Karpas-422 (cell line): ENCODE data around the gene MGST3. TPM values are rescaled to one million over a fixed set of nuclear protein-coding genes. Genes with fewer than 3 reads are reported as not detected.

ENCODE experiments used
- DNase-seq: peaks from one replicate; pipeline ENCODE4 v3.0.0-alpha.2; 2015
- H2AFZ ChIP-seq: fragments of 200-600 bp; sonication (generic); 2 replicates; pipeline ENCODE4 v1.6.1; 2014; ENCODE audit warnings: antibody characterized with exemption, low read length, mixed read lengths
- H3K27ac ChIP-seq: fragments of 200-600 bp; sonication (generic); 2 replicates; pipeline ENCODE4 v1.5.1; 2014; ENCODE audit warnings: mild to moderate bottlenecking, low read length, moderate library complexity
- H3K27me3 ChIP-seq: fragments of 200-600 bp; sonication (generic); 2 replicates; pipeline ENCODE4 v1.6.1; 2014; ENCODE audit warnings: low read length, mixed read lengths
- H3K36me3 ChIP-seq: fragments of 200-600 bp; sonication (generic); 2 replicates; pipeline ENCODE4 v1.6.1; 2014; ENCODE audit warnings: low read length, mixed read lengths; ENCODE audit not compliant: insufficient read depth
- H3K4me1 ChIP-seq: fragments of 200-600 bp; sonication (generic); 2 replicates; pipeline ENCODE4 v1.6.1; 2014; ENCODE audit warnings: mild to moderate bottlenecking, low read length, mixed read lengths
- H3K4me2 ChIP-seq: fragments of 200-600 bp; sonication (generic); 2 replicates; pipeline ENCODE4 v1.6.1; 2014; ENCODE audit warnings: low read length, low read depth, mild to moderate bottlenecking; ENCODE audit not compliant: poor library complexity, severe bottlenecking
- H3K4me3 ChIP-seq: fragments of 200-600 bp; sonication (generic); 2 replicates; pipeline ENCODE4 v1.5.1; 2014; ENCODE audit warnings: mild to moderate bottlenecking, antibody characterized with exemption, low read length, mixed read lengths
- H3K79me2 ChIP-seq: fragments of 200-600 bp; sonication (generic); 2 replicates; pipeline ENCODE4 v1.6.1; 2014; ENCODE audit warnings: mild to moderate bottlenecking, low read length, mixed read lengths
- H3K9ac ChIP-seq: fragments of 200-600 bp; sonication (generic); 2 replicates; pipeline ENCODE4 v1.6.0; 2014; ENCODE audit warnings: low read length
- H3K9me2 ChIP-seq: fragments of 200-600 bp; sonication (generic), shearing (Covaris generic); replicated peaks from 2 replicates; pipeline ENCODE4 v1.6.0; 2014; ENCODE audit warnings: mild to moderate bottlenecking, low read length, moderate library complexity; ENCODE audit not compliant: insufficient read depth
- H3K9me3 ChIP-seq: fragments of 300-700, 200-600 bp; sonication (generic); 2 replicates; pipeline ENCODE4 v1.6.1; 2014; ENCODE audit warnings: low read length, mixed read lengths
- H4K20me1 ChIP-seq: fragments of 200-600 bp; sonication (generic); 2 replicates; pipeline ENCODE4 v1.6.1; 2014; ENCODE audit warnings: mild to moderate bottlenecking, antibody characterized with exemption, low read length, low read depth; ENCODE audit not compliant: insufficient read depth
- total RNA-seq: library from RNA; depleted of rRNA; stranded (reverse); fragments of >200 nt; shearing (Covaris generic); gene quantifications from 2 replicates; pipeline ENCODE4 v1.2.3, GENCODE V29; 2014; ENCODE audit warnings: low replicate concordance

Gene MGST3
- total RNA-seq, 1 experiment from 2014 or later, result 40.7 TPM

DNA sequence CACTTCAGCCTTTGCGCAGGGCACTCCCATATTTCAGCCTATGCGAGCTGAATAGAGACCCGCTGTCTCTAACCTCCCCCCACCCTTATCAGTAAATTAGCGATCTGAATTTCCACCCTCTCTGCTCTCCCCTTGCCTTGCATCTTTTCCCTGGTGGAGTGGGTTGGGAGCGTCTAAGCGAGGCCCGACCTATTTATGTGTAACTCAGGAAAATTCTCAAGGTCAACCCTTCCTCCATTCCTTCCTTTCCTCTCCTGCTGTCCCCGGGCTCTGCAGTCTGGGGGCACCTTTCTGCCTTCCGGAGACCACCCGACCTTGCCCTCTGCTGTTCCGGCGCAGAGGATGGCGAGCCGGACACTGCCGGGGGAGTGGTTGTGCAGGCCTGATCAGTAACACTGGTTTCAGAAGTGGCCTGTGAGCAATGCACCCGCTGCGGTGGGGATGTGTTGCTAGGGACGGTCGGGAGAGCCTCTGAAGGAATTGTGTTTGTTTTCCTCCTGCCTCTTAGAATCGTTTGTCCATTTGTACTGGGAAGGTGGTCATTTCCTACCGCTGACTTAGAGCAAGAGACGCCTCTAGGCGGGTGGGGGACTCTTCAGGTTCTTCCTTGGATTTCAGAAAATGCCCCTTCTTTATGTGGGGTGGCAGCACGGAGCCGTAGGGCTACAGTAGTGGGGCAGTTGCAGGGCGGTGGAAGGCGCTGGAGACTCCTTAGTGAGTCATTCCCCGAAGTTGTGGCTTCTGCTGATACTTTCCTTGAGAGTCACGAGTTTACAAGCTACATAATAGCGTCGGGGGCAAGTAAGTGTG lies 513 bp downstream of the MGST3 start:
- Histone ChIP-seq H3K4me1 (peaks cover 36% of the 10 kb centered on the region), H3K27me3 (no peaks in the 10 kb centered on the region), H3K36me3 (no peaks in the 10 kb centered on the region), H3K9me2 (no peaks in the 10 kb centered on the region), H3K4me2 (peak overlapping the region; percentile 97), H2AFZ (peak overlapping the region; percentile 91), H4K20me1 (no peaks in the 10 kb centered on the region), H3K9me3 (no peaks in the 10 kb centered on the region), H3K79me2 (no peaks in the 10 kb centered on the region), H3K27ac (no peak overlapping the region), H3K9ac (peak overlapping the region; percentile 72), H3K4me3 (peak overlapping the region; percentile 78)
- no peak for DNase-seq

DNA sequence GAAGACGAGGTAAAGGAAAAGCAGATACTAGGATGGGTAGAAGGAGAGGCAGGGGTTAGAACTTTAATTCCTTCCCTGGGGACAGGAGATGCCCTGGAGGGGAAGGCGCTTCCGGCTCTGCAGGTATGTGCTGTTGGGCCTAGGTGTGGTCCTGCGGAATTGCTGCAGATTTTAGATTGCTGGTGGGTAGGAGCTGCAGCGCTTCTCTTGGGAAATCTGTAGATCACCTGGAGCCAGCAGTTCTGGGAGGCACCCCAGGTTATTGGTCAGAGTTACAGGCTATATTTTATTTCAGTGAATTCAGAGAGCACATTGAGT lies 1.1 kb downstream of the MGST3 start:
- Histone ChIP-seq H3K9me2 (no peaks in the 10 kb centered on the region), H3K9me3 (no peaks in the 10 kb centered on the region), H3K36me3 (no peaks in the 10 kb centered on the region), H4K20me1 (no peaks in the 10 kb centered on the region), H3K4me1 (peaks cover 36% of the 10 kb centered on the region), H2AFZ (no peak overlapping the region), H3K27me3 (no peaks in the 10 kb centered on the region), H3K4me2 (peak overlapping the region; percentile 97), H3K27ac (no peak overlapping the region), H3K79me2 (no peaks in the 10 kb centered on the region), H3K4me3 (peak overlapping the region; percentile 78; the same call in 1 of the 2 replicates), H3K9ac (peak overlapping the region; percentile 72; the same call in 1 of the 2 replicates)
- no peak for DNase-seq

- no peaks in the 10 kb centered on the region for H3K9me2 ChIP-seq
- H3K36me3 ChIP-seq, result no peaks in the 10 kb centered on the region
- H3K9ac ChIP-seq, result no peak overlapping the region
- H3K27ac ChIP-seq, result no peak overlapping the region
- no peaks in the 10 kb centered on the region for H4K20me1 ChIP-seq
- no peak overlapping the region for H3K4me2 ChIP-seq
- H3K9me3 ChIP-seq, result no peaks in the 10 kb centered on the region
- H3K27me3 ChIP-seq, result no peaks in the 10 kb centered on the region
- DNase-seq, result no peak
- H3K4me1 ChIP-seq, result peaks cover 36% of the 10 kb centered on the region
- no peak overlapping the region for H3K4me3 ChIP-seq
- no peak overlapping the region for H2AFZ ChIP-seq
- no peaks in the 10 kb centered on the region for H3K79me2 ChIP-seq
Observed at GRCh38 chr1:165632491-165632890, 1.5 kb downstream of the MGST3 start.

DNA sequence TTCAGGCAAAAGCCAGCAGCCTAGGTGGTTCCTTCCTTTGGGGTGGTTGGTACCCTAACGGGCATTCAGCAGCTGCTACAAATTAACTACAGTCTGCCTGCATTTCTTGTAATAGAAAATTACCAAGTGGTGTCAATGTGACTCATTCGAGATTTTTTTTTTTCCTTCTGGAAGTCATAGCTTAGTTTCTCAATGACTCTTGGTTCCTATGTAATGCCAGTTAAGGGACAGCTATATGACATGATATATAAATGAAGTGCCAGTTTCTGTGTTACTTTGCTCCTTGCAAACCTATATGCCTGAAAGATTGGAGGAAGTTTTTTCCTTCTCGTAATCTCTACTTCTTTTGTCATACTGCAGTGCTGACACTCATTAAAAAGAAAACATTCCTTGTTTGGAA lies 2.6 kb downstream of the MGST3 start:
- Histone ChIP-seq H3K9ac (no peak overlapping the region), H2AFZ (no peak overlapping the region), H3K9me3 (no peaks in the 10 kb centered on the region), H3K4me3 (no peak overlapping the region), H3K27ac (no peak overlapping the region), H3K36me3 (no peaks in the 10 kb centered on the region), H3K4me1 (peaks cover 36% of the 10 kb centered on the region), H3K27me3 (no peaks in the 10 kb centered on the region), H3K9me2 (no peaks in the 10 kb centered on the region), H4K20me1 (no peaks in the 10 kb centered on the region), H3K4me2 (no peak overlapping the region), H3K79me2 (no peaks in the 10 kb centered on the region)
- DNase-seq, result peak; percentile 45

- H3K9ac ChIP-seq, result no peak overlapping the region
- no peaks in the 10 kb centered on the region for H3K27me3 ChIP-seq
- no peak for DNase-seq
- no peaks in the 10 kb centered on the region for H4K20me1 ChIP-seq
- H3K9me3 ChIP-seq, result no peaks in the 10 kb centered on the region
- no peaks in the 10 kb centered on the region for H3K9me2 ChIP-seq
- H3K27ac ChIP-seq, result no peak overlapping the region
- no peaks in the 10 kb centered on the region for H3K79me2 ChIP-seq
- peaks cover 36% of the 10 kb centered on the region for H3K4me1 ChIP-seq
- no peak overlapping the region for H3K4me2 ChIP-seq
- no peak overlapping the region for H3K4me3 ChIP-seq
- H2AFZ ChIP-seq, result no peak overlapping the region
- H3K36me3 ChIP-seq, result no peaks in the 10 kb centered on the region
Observed at GRCh38 chr1:165634154-165634921, 3.3 kb downstream of the MGST3 start.

GRCh38 chr1:165635329-165635728 lies 4.3 kb downstream of the MGST3 start:
- no peaks in the 10 kb centered on the region for H4K20me1 ChIP-seq
- H3K4me2 ChIP-seq, result peak overlapping the region; percentile 44
- H3K79me2 ChIP-seq, result no peaks in the 10 kb centered on the region
- H3K27me3 ChIP-seq, result no peaks in the 10 kb centered on the region
- H3K4me1 ChIP-seq, result peaks cover 29% of the 10 kb centered on the region
- H3K4me3 ChIP-seq, result no peak overlapping the region
- no peaks in the 10 kb centered on the region for H3K9me2 ChIP-seq
- no peak overlapping the region for H3K27ac ChIP-seq
- H3K36me3 ChIP-seq, result no peaks in the 10 kb centered on the region
- no peak for DNase-seq
- no peak overlapping the region for H3K9ac ChIP-seq
- H2AFZ ChIP-seq, result no peak overlapping the region
- H3K9me3 ChIP-seq, result no peaks in the 10 kb centered on the region

GRCh38 chr1:165635823-165636222 lies 4.8 kb downstream of the MGST3 start:
- Histone ChIP-seq H4K20me1 (no peaks in the 10 kb centered on the region), H2AFZ (no peak overlapping the region), H3K9me2 (no peaks in the 10 kb centered on the region), H3K9me3 (no peaks in the 10 kb centered on the region), H3K4me1 (peaks cover 26% of the 10 kb centered on the region), H3K4me3 (no peak overlapping the region), H3K36me3 (no peaks in the 10 kb centered on the region), H3K79me2 (no peaks in the 10 kb centered on the region), H3K27ac (no peak overlapping the region), H3K4me2 (peak overlapping the region; percentile 44), H3K9ac (no peak overlapping the region), H3K27me3 (no peaks in the 10 kb centered on the region)
- DNase-seq, result peak; percentile 49

DNA sequence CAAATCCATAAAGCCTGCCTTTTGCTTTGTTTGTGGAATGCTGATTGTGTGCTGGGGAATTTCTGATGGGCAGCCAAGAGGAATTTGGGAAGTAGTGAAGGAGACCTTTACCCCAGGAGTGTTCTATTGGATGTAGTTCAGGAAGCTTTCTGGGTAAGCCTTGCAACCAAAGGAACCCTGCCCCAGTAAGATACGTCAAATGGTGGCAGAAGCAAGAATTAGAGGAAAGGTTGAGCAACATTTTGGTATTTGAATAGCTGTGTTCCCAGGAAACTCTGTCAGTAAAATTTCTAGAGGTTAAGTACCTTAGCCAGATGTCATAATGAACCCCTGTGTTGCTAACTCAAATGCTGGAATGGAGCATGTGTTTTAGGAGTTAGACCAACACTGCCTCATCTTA lies 6.4 kb downstream of the MGST3 start:
- no peak overlapping the region for H3K4me3 ChIP-seq
- no peak overlapping the region for H3K9ac ChIP-seq
- H3K27ac ChIP-seq, result no peak overlapping the region
- no peak for DNase-seq
- no peaks in the 10 kb centered on the region for H3K27me3 ChIP-seq
- H3K79me2 ChIP-seq, result no peaks in the 10 kb centered on the region
- H2AFZ ChIP-seq, result no peak overlapping the region
- peaks cover 20% of the 10 kb centered on the region for H3K4me1 ChIP-seq
- H3K9me3 ChIP-seq, result no peaks in the 10 kb centered on the region
- H3K4me2 ChIP-seq, result no peak overlapping the region
- no peaks in the 10 kb centered on the region for H4K20me1 ChIP-seq
- H3K36me3 ChIP-seq, result no peaks in the 10 kb centered on the region
- no peaks in the 10 kb centered on the region for H3K9me2 ChIP-seq
